HL-60 (cell line): ENCODE results near the gene FOXO3.

Source experiments
- CTCF ChIP-seq: IDR thresholded peaks from one replicate; pipeline ENCODE4 v1.5.1; 2011; ENCODE audit warnings: low read length, control low read depth, inconsistent platforms; ENCODE audit not compliant: insufficient read depth
- GABPA ChIP-seq: IDR thresholded peaks from 2 replicates; pipeline ENCODE4 v1.6.1; 2012; ENCODE audit warnings: low read depth
- POLR2AphosphoS5 ChIP-seq: IDR thresholded peaks from 2 replicates; pipeline ENCODE4 v1.6.1; 2012; ENCODE audit warnings: low read depth
- REST ChIP-seq: IDR thresholded peaks from 2 replicates; pipeline ENCODE4 v1.6.1; 2012; ENCODE audit warnings: low read depth; ENCODE audit not compliant: insufficient replicate concordance

GRCh38 chr6:108589244-108589791, 28.6 kb downstream of the FOXO3 start:
- no peak for TF ChIP-seq REST
- TF ChIP-seq CTCF = no peak
- no peak for TF ChIP-seq POLR2AphosphoS5
- no peak for TF ChIP-seq GABPA
